HepG2 (cell line): ENCODE measurements around the gene ARHGAP21. TPM values are rescaled to one million over a fixed set of nuclear protein-coding genes. Genes with fewer than 3 reads are reported as not detected.
A peak's percentile ranks its signal among the peaks of the same experiment; 100 is the strongest.

Experiments used
- ARNT ChIP-seq: fragments of 450-650 bp; IDR thresholded peaks from 2 replicates; pipeline ENCODE4 v1.6.1; 2017
- ARNT2 ChIP-seq: sonication (generic); formaldehyde crosslinking; IDR thresholded peaks from 2 replicates; pipeline ENCODE4 v1.8.0; 2022; ENCODE audit warnings: mild to moderate bottlenecking, low read depth, missing genetic modification reagents, moderate library complexity
- EP300 ChIP-seq, 3 experiments: sonication (generic) in 1 of 3; formaldehyde crosslinking in 1 of 3; IDR thresholded peaks; 2 replicates each; pipeline versions ENCODE4 v1.5.1 to v1.6.1; 2011 to 2020; ENCODE audit warnings: low read depth in 2 of 3, low read length in 2 of 3, borderline replicate concordance in 1 of 3, improper control_type of control experiment in 1 of 3, mild to moderate bottlenecking in 1 of 3, missing genetic modification reagents in 1 of 3, moderate library complexity in 1 of 3
- FOXM1 ChIP-seq: sonication (generic); formaldehyde crosslinking; IDR thresholded peaks from 2 replicates; pipeline ENCODE4 v1.5.0; 2020; ENCODE audit warnings: missing genetic modification reagents
- HOXD1 ChIP-seq: sonication (generic); formaldehyde crosslinking; IDR thresholded peaks from 2 replicates; pipeline ENCODE4 v1.5.0; 2020; ENCODE audit warnings: missing genetic modification reagents
- KLF16 ChIP-seq, 2 experiments: sonication (generic) in 1 of 2; formaldehyde crosslinking in 1 of 2; IDR thresholded peaks; 2 replicates each; pipeline versions ENCODE4 v1.6.1 to v1.8.0; 2016 to 2023; ENCODE audit warnings: missing genetic modification reagents in 2 of 2, missing compliant biosample characterization in 1 of 2
- NR2F1 ChIP-seq, 2 experiments: fragments of 450-650 bp in 1 of 2; formaldehyde crosslinking in 1 of 2; IDR thresholded peaks; 2 replicates each; pipeline versions ENCODE4 v1.5.0 to v1.6.1; 2016 to 2020; ENCODE audit warnings: mild to moderate bottlenecking in 1 of 2, missing compliant biosample characterization in 1 of 2, missing genetic modification reagents in 1 of 2, moderate library complexity in 1 of 2
- SCMH1 ChIP-seq: sonication (generic); formaldehyde crosslinking; IDR thresholded peaks from 2 replicates; pipeline ENCODE4 v1.9.0; 2021; ENCODE audit warnings: missing genetic modification reagents, mild to moderate bottlenecking, borderline replicate concordance
- SIX4 ChIP-seq: sonication (generic); formaldehyde crosslinking; IDR thresholded peaks from 2 replicates; pipeline ENCODE4 v1.4.0; 2020; ENCODE audit warnings: missing genetic modification reagents
- ZFP1 ChIP-seq: IDR thresholded peaks from 2 replicates; pipeline ENCODE4 v1.6.1; 2016
- ZNF292 ChIP-seq: sonication (generic); formaldehyde crosslinking; IDR thresholded peaks from 2 replicates; pipeline ENCODE4 v1.8.1; 2022; ENCODE audit warnings: mild to moderate bottlenecking, low read depth, missing genetic modification reagents, borderline replicate concordance
- ZNF468 ChIP-seq: sonication (generic); formaldehyde crosslinking; IDR thresholded peaks from 2 replicates; pipeline ENCODE4 v1.8.0; 2022; ENCODE audit warnings: mild to moderate bottlenecking, moderate library complexity, missing genetic modification reagents
- ZNF629 ChIP-seq: sonication (generic); formaldehyde crosslinking; conservative IDR thresholded peaks from 2 replicates; pipeline ENCODE4 v1.5.0; 2020; ENCODE audit warnings: missing genetic modification reagents
- ZNF646 ChIP-seq: sonication (generic); formaldehyde crosslinking; IDR thresholded peaks from 2 replicates; pipeline ENCODE4 v1.9.0; 2021; ENCODE audit warnings: mild to moderate bottlenecking, missing genetic modification reagents
- ZNF652 ChIP-seq: IDR thresholded peaks from 2 replicates; pipeline ENCODE4 v1.6.1; 2016; ENCODE audit warnings: low read depth, borderline replicate concordance
- ZNF780A ChIP-seq: sonication (generic); formaldehyde crosslinking; IDR thresholded peaks from 2 replicates; pipeline ENCODE4 v1.8.0; 2022; ENCODE audit warnings: mild to moderate bottlenecking, missing genetic modification reagents, moderate library complexity
- polyA plus RNA-seq, 8 experiments: library from polyadenylated mRNA; depleted of rRNA in 3 of 8; stranded (reverse) in 7 of 8; unstranded in 1 of 8; fragments of >200 nt; fragmentation: Illumina TruSeq in 4 of 8; extraction: Trizol in 4 of 8; gene quantifications; 2 replicates each; pipeline versions ENCODE4 v1.2.1 to v1.2.3, GENCODE V29; 2011 to 2016; ENCODE audit warnings: low read depth in 4 of 8, missing spikeins in 1 of 8, mixed read lengths in 1 of 8; ENCODE audit not compliant: insufficient read depth in 1 of 8
- total RNA-seq, 5 experiments: library from RNA; depleted of rRNA; stranded (reverse); fragments of >200 nt; fragmentation: Illumina TruSeq; extraction: Trizol; gene quantifications; 2 replicates each; pipeline ENCODE4 v1.2.3, GENCODE V29; 2016; ENCODE audit warnings: low read depth in 1 of 5
- TF ChIP-seq, protein P1 (sequence below): sonication (generic); formaldehyde crosslinking; IDR thresholded peaks from 2 replicates; pipeline ENCODE4 v1.4.0; 2020; ENCODE audit warnings: missing genetic modification reagents, borderline replicate concordance

ARHGAP21 gene
- total and polyA plus RNA-seq, 2 of the 13 experiments (the other 11 are each of a cell fraction or from before 2014, with no cell fraction given), result 23.9 to 26.6 TPM

DNA sequence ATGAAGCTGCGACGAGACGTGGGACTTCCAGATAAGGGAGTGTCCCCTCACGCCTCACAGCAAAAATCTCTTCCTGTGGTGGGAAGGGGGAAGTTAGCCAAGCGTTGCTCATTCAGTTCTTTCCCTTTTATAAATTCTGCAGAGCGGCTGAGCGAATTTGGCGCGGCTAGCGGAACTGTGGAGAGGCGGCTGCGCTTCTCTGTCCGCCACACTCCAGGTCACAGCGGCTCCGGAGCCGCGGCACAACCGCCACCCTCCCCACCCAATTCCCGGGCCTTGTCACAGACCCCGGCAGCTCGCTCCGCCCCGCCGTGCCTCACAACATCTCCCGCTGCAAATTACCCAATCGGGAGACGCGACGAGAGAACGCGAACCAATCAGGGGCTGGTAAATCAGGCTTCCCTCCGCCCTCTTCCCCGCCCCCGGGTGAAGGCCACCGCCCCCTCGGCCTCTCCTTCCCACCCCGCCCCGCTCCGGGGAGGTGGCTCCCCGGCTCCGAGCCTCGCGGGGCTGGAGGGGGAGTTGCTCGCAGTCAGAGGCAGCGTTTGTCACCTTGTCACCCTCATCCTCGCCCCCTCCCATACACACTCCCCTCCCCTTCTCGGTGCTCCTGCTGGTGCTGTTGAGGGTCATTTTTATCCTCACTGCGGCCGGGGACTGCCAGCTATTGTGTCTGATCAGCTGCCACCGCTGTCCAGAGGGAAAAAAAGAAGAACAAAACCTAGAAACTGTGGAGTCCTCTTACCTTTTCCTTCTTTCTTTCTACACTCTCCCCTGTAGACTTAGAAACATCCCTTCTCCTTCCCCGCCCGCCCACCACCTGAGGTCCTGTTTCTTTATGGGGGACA is 918 bp upstream of the ARHGAP21 start (continued):
- no peak for TF ChIP-seq EP300 (IDR thresholded peaks at IDR 0.05; ENCODE audit: low read depth in 2 of 2, low read length in 2 of 2)
- no peak for TF ChIP-seq EP300 (CRISPR knock-in tag; IDR thresholded peaks at IDR 0.05; ENCODE audit: borderline replicate concordance)
- TF ChIP-seq ZFP1 (CRISPR knock-in tag), result no peak
- no peak for TF ChIP-seq ZNF646 (CRISPR knock-in tag)
- TF ChIP-seq ZNF468 (CRISPR knock-in tag), result no peak
- TF ChIP-seq, protein P1, sequence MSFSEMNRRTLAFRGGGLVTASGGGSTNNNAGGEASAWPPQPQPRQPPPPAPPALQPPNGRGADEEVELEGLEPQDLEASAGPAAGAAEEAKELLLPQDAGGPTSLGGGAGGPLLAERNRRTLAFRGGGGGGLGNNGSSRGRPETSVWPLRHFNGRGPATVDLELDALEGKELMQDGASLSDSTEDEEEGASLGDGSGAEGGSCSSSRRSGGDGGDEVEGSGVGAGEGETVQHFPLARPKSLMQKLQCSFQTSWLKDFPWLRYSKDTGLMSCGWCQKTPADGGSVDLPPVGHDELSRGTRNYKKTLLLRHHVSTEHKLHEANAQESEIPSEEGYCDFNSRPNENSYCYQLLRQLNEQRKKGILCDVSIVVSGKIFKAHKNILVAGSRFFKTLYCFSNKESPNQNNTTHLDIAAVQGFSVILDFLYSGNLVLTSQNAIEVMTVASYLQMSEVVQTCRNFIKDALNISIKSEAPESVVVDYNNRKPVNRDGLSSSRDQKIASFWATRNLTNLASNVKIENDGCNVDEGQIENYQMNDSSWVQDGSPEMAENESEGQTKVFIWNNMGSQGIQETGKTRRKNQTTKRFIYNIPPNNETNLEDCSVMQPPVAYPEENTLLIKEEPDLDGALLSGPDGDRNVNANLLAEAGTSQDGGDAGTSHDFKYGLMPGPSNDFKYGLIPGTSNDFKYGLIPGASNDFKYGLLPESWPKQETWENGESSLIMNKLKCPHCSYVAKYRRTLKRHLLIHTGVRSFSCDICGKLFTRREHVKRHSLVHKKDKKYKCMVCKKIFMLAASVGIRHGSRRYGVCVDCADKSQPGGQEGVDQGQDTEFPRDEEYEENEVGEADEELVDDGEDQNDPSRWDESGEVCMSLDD (CRISPR knock-in tag), result no peak
- TF ChIP-seq ZNF629, result no peak
- peak; percentile 36; the same call in 1 of the 2 replicates for TF ChIP-seq HOXD1 (CRISPR knock-in tag)
- TF ChIP-seq SCMH1 (CRISPR knock-in tag), result no peak
- TF ChIP-seq KLF16 (CRISPR knock-in tag; IDR thresholded peaks at IDR 0.05), result peak in 1 of 2 experiments; percentile 52; a peak in 2 of 4 replicates
- 0 out of 2 replicates have a peak, but pooled peaks have one; percentile 22 for TF ChIP-seq ARNT2 (CRISPR knock-in tag)
- TF ChIP-seq ZNF652 (CRISPR knock-in tag), result no peak
- no peak for TF ChIP-seq NR2F1 (CRISPR knock-in tag; IDR thresholded peaks at IDR 0.05)
- no peak for TF ChIP-seq SIX4 (CRISPR knock-in tag)
- peak; percentile 65; the same call in 1 of the 2 replicates for TF ChIP-seq ZNF292 (CRISPR knock-in tag)
- no peak for TF ChIP-seq ZNF780A
- TF ChIP-seq ARNT, result no peak
- no peak for TF ChIP-seq FOXM1 (CRISPR knock-in tag)
